ENCODE data around the gene FCRL3.

FCRL3 gene

DNA sequence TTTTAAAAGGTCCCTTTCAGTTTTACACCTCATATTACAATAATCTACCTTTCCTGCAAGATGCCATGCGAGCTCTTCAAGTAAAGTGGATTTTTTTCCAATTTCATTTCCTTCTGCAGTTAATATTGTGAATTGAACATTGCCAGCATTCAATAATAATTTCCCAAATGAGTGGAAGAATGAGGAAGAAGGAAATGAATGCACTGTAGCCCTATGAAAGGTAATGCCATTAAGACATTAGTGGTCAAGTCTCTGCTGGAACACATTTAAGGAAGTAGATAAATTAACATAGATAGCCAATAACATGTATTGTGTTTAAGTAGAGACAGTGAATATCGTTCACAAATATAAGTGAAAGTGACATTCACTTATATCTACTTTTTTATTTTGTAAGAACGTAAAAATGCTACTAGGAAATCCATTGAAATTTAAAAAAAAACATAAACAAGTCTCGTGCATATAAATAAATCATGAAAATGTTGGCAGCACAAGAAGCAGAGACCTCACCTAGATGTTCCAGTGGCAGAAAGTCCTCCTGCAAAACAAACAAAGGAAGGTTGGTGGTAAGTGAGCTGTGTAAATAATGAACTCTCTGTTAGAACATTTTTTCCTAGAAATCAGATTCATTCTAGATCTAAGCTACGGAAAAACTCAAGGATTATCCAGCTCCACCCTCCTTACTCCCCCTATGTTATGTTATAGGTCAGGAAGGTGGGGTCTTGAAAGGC lies 17.7 kb downstream of the FCRL3 start:
- DNase-seq (ENCODE audit: low read depth in 2 of 2), result no peak

DNA sequence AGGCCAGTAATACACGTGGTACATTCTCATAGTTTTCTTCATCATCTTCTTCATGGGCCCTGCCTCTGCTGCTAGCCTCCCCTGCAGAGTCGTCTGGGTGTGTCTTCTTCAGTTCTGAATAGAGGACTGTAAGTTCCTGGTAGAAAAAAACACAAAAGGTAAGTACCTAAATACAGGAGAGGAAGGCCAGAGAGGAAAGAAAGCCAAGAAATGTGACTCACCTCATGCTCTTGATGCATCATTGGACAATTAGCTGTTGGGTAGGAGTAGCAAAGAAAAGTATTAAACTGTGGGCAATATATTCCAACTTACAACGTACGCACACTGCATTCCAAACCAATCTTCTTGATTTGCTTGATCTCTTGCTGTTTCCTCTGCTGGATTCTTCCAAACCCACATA lies 21.8 kb downstream of the FCRL3 start:
- no peak for DNase-seq (ENCODE audit: low read depth in 2 of 2)

DNA sequence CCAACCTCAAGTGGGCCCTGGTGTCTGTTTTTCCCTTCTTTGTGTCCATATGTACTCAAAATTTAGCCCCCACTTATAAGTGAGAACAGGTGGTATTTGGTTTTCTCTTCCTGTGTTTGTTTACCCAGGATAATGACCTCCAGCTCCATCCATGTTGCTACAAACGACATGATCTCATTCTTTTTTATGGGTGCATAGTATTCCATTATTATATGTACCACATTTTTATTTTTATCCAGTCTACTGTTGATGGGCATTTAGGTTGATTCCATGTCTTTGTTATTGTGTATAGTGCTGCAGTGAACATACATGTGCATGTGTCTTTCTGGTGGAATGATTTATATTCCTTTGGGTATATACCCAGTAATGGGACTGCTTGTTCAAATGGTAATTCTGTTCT lies 27.6 kb downstream of the FCRL3 start:
- DNase-seq (ENCODE audit: low read depth in 2 of 2), result no peak

DNA sequence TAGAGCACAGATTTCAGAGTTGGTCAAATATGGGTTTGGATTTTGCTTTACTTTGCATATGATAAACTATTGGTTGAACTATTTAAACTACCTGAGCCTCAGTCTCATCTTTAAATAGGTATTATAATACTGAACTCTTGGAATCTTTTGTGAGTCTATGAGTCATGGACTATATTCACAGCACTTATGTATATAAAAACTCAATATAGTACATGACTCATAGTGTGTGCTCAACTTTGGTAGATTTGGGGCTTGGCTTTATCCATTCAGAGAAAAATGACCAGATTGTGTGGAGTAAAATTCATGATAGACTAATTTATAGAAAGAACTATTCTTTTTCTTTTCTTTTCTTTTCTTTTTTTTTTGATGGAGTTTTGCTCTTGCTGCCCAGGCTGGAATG lies 28.7 kb downstream of the FCRL3 start:
- DNase-seq (ENCODE audit: low read depth in 2 of 2), result no peak

DNA sequence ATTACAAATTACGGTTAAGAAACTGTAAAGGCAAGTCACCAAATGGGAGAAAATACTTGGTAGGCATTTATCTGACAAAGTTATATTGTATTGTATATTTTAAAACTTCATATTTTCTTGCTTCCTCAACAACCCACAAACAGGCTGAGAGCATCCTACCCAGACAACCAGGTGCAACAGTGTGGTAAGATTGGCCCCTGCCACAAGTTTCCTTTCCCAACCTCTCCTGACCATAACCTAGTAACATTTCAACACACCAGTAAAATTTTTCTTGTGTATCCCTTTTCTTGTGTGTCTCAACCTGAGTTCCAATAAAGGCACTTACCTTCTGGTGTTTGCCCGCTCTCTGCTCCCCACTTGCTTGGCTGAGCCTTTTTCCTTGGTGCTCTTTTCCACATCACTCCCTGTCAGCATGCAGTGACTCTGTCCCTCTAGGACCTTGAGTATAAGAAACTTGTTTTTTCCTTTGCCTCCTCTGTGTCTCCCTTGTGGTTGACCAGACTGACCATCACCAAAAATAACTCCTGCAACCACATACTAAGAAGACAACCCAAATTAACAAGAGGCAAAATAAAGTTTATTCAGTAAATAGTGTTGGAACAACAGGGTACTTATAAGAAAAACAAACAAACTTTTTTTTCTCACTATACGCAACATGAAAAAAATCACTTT lies 40.9 kb downstream of the FCRL3 start:
- DNase-seq (ENCODE audit: low read depth in 2 of 2), result no peak

DNA sequence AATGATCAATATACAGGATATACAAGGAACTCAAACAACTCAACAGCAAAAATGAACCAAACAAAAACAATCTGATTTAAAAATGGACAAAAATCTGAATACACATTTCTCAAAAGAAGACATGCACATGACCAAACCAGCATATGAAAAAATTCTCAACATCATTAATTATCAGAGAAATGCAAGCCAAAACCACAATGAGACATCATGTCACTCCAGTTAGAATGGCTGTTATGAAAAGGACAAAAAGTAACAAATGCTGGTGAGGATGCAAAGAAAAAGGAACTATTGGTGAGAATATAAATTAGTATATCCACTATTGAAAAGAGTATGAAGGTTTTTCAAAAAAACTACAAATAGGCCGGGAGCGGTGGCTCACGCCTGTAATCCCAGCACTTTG lies 42.0 kb downstream of the FCRL3 start:
- DNase-seq (ENCODE audit: low read depth in 2 of 2), result no peak

DNA sequence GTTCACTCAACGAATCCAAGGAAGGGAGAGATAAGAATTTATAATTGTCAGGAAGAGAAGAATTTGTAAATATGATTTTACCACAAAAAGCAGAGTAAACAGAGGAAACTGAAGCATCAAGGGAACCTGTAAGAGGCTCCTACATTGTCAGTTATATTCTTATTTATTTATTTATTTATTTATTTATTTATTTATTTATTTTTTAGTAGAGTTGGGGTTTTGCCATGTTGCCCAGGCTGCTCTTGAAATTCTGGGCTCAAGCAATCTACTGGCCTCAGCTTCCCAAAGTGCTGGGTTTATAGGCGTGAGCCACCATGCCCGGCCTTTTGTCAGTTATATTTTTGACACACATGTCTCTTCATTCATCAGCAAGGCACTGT lies 47.1 kb downstream of the FCRL3 start:
- no peak for DNase-seq (ENCODE audit: low read depth in 2 of 2)

DNA sequence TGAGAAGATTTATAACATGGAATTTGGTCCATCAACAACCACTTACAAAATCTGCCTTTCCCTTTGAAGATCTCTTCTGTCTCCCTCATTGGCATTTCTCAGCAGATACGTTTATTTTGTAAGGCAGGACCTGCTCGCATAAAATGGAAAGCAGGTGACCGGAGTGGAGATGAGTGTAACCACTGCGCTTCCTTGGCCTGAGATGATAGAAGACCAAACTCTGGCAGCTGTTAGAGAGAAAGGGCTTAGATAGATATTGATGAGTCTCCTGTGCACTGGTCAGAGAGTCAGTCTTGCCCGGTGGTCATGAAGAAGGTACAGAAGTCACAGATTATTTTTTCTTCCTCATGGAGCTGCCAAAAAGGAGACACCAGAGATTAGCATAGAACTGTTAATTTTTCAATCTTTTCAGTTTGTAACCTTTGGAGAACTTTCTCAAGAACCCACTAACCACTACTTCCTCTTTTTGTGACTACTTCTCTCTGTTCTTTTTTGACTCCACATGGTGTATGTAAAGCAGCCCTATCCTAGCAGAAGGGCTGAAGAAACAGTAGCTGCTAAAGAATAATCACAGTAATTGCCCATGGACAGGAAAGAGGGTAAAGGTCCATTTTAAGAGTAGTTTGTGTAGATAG lies 47.6 kb downstream of the FCRL3 start:
- DNase-seq (ENCODE audit: low read depth in 2 of 2), result no peak

DNA sequence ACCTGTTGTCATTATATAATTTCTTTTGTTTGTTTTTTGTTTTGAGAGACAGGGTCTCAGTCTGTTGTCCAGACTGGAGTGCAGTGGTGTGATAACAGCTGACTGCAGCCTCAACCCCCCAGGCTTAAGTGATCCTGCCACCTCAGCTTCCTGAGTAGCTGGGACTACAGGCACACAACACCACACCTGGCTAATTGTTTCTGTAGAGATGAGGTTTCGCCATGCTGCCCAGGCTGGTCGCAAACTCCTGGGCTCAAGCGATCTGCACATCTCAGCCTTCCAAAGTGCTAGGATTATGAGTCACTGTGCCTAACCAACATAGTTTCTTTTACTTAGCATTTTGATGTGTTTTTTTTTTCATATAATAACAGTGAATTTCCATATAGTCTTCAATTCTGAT lies 52.3 kb downstream of the FCRL3 start:
- DNase-seq (ENCODE audit: low read depth in 2 of 2), result no peak

DNA sequence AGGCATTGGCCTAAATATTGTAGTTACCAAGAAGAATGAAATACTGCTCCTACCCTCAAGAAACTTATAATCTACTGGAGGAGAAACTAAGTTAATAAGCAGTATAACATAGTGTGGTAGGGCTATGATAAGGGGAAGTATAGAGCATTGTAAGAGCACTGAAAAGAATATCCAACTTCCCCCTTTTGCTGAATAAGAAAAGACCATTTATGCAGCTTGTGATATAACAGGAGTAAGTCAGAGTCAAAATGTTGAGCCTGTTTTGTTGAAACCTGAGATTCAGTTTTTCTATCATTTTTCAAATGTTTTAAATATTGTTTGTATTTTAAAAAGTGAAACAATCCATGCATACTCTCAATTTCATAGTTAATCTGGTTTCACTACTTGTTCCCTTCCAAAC lies 54.4 kb downstream of the FCRL3 start:
- DNase-seq (ENCODE audit: low read depth in 2 of 2), result no peak

DNA sequence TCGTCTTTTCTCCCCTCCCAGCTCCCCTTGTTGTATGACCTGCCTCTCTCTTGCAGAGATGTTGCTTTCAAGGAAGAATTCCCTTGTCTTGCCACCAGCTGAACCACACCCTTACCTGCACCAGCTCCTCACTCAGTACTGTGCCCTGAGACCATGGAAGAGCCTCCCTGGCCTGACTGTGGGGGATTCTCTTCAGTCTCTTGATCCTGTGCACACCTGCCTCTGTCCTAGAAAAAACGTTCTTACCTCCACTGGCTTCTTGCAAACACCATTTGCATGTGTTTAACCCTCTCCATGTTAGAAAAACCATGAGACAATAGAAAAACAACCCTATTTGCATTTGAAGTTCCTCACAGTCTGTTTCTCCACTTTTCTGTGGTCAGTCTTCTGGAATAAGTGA lies 59.4 kb downstream of the FCRL3 start:
- DNase-seq (ENCODE audit: low read depth in 2 of 2), result no peak

DNA sequence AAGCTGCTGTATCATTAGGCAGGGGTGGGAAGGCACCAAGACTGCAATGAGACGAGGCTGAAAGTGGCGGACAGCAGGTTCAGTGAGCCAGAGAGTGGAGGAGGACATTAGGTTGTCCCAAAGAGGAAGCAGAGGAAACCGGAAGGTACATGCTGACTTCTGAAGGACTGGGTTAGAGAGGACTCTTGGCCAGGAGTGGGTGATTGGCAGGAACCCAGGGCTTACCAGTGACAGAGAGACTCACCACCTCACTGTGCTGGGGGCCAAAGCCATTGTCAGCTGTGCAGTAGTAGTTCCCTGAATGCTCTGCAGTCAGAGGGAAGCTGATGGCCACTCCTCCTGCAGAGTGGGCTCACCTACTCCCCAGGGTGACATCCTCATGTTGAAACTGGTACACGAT lies 60.8 kb downstream of the FCRL3 start:
- DNase-seq (ENCODE audit: low read depth in 2 of 2), result no peak

DNA sequence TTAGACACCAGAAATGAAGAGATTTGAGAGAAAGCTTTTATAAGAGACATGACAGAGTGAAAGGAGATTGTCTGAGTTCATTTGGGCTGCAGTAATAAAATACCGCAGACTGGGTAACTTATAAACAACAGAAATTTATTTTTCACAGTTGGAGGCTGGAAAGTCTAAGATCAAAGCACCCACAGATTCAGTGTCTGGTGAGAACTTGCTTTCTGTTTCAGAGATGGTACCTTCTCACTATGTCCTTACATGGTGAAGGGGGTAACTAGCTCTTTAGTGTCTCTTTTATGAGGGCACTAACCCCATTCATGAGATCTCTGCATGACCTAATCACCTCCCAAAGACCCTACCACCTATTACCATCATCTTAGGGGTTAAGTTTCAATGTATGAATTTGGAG lies 71.8 kb downstream of the FCRL3 start:
- no peak for DNase-seq (ENCODE audit: low read depth in 2 of 2)

All from stimulated activated CD8-positive, alpha-beta memory T cell treated with anti-CD3 and anti-CD28 coated beads, Interleukin-15, amount 100 ng/mL, for 4 hours (primary cell).